ENCODE data around the gene RAB26.
"Not testable (repeated sequence)": the region's sequence is repeated elsewhere in the genome, so short reads cannot be mapped to it uniquely, and the experiment has no call there.

RAB26 gene

GRCh38 chr16:2147981-2148671, at the start of gene RAB26:
Gene RAB26 (plus strand): TSS chr16:2148625. CDS start chr16:2148784, 159 bp downstream.
- CTCF ChIA-PET: interaction anchor here (0.9 to 2.3 kb wide), 5 partner anchors 7 to 143 kb away, joined by 3 to 10 read pairs (median 6); no protein-coding TSS in a partner anchor
- H3K27ac Mint-ChIP-seq: no peak within 1 kb of the TSS
- H3K27me3 Mint-ChIP-seq: peaks cover 53% of the 10 kb centered on the region
- H3K4me3 Mint-ChIP-seq: peak within 1 kb of the TSS; percentile 33
- no peaks in the 10 kb centered on the region for H3K9me3 Mint-ChIP-seq
- DNase-seq: peak; percentile 75
- H3K36me3 Mint-ChIP-seq: peaks cover 6% of the 10 kb centered on the region
- peaks cover 23% of the 10 kb centered on the region for H3K4me1 Mint-ChIP-seq

- H3K4me1 Mint-ChIP-seq, CTCF ChIA-PET, DNase-seq, H3K36me3 Mint-ChIP-seq, H3K27ac Mint-ChIP-seq, H3K4me3 Mint-ChIP-seq, H3K27me3 Mint-ChIP-seq, H3K9me3 Mint-ChIP-seq: not testable (repeated sequence)
Observed at GRCh38 chr16:2101581-2101980, 46.8 kb upstream of the RAB26 start.

GRCh38 chr16:2102471-2102870, 46.0 kb upstream of the RAB26 start:
- Mint-ChIP-seq H3K27ac (no peak overlapping the region), H3K9me3 (no peaks in the 10 kb centered on the region), H3K36me3 (peaks cover 8% of the 10 kb centered on the region), H3K27me3 (no peaks in the 10 kb centered on the region), H3K4me3 (no peak overlapping the region), H3K4me1 (no peaks in the 10 kb centered on the region)
- no peak for DNase-seq
- CTCF ChIA-PET: no interaction called here

GRCh38 chr16:2104464-2104863, 44.0 kb upstream of the RAB26 start:
- DNase-seq, H3K9me3 Mint-ChIP-seq, H3K36me3 Mint-ChIP-seq, CTCF ChIA-PET, H3K4me1 Mint-ChIP-seq, H3K27me3 Mint-ChIP-seq, H3K27ac Mint-ChIP-seq, H3K4me3 Mint-ChIP-seq: not testable (repeated sequence)

GRCh38 chr16:2105291-2105690, 43.1 kb upstream of the RAB26 start:
- H3K4me3 Mint-ChIP-seq, CTCF ChIA-PET, H3K27ac Mint-ChIP-seq, DNase-seq, H3K4me1 Mint-ChIP-seq, H3K9me3 Mint-ChIP-seq, H3K36me3 Mint-ChIP-seq, H3K27me3 Mint-ChIP-seq: not testable (repeated sequence)

GRCh38 chr16:2105769-2106168, 42.7 kb upstream of the RAB26 start:
- CTCF ChIA-PET, DNase-seq, H3K4me1 Mint-ChIP-seq, H3K9me3 Mint-ChIP-seq, H3K4me3 Mint-ChIP-seq, H3K27ac Mint-ChIP-seq, H3K36me3 Mint-ChIP-seq, H3K27me3 Mint-ChIP-seq: not testable (repeated sequence)

- H3K27me3 Mint-ChIP-seq, H3K36me3 Mint-ChIP-seq, CTCF ChIA-PET, H3K9me3 Mint-ChIP-seq, H3K4me3 Mint-ChIP-seq, H3K4me1 Mint-ChIP-seq, H3K27ac Mint-ChIP-seq, DNase-seq: not testable (repeated sequence)
Observed at GRCh38 chr16:2106211-2106610, 42.2 kb upstream of the RAB26 start.

GRCh38 chr16:2107121-2107790, 41.2 kb upstream of the RAB26 start:
- H3K36me3 Mint-ChIP-seq, H3K4me1 Mint-ChIP-seq, H3K9me3 Mint-ChIP-seq, H3K27me3 Mint-ChIP-seq, H3K27ac Mint-ChIP-seq, DNase-seq, H3K4me3 Mint-ChIP-seq, CTCF ChIA-PET: not testable (repeated sequence)

GRCh38 chr16:2107791-2108125, 40.7 kb upstream of the RAB26 start:
- CTCF ChIA-PET, H3K36me3 Mint-ChIP-seq, H3K4me1 Mint-ChIP-seq, DNase-seq, H3K27me3 Mint-ChIP-seq, H3K9me3 Mint-ChIP-seq, H3K27ac Mint-ChIP-seq, H3K4me3 Mint-ChIP-seq: not testable (repeated sequence)

- H3K27me3 Mint-ChIP-seq, H3K36me3 Mint-ChIP-seq, H3K9me3 Mint-ChIP-seq, H3K4me1 Mint-ChIP-seq, CTCF ChIA-PET, H3K27ac Mint-ChIP-seq, DNase-seq, H3K4me3 Mint-ChIP-seq: not testable (repeated sequence)
Observed at GRCh38 chr16:2108446-2109270, 39.8 kb upstream of the RAB26 start.

- H3K9me3 Mint-ChIP-seq, CTCF ChIA-PET, H3K36me3 Mint-ChIP-seq, H3K4me3 Mint-ChIP-seq, H3K27ac Mint-ChIP-seq, H3K27me3 Mint-ChIP-seq, H3K4me1 Mint-ChIP-seq, DNase-seq: not testable (repeated sequence)
Observed at GRCh38 chr16:2109271-2109580, 39.2 kb upstream of the RAB26 start.

- CTCF ChIA-PET, H3K4me3 Mint-ChIP-seq, H3K27me3 Mint-ChIP-seq, H3K27ac Mint-ChIP-seq, DNase-seq, H3K36me3 Mint-ChIP-seq, H3K4me1 Mint-ChIP-seq, H3K9me3 Mint-ChIP-seq: not testable (repeated sequence)
Observed at GRCh38 chr16:2109872-2110271, 38.6 kb upstream of the RAB26 start.

- CTCF ChIA-PET, H3K27me3 Mint-ChIP-seq, H3K27ac Mint-ChIP-seq, H3K4me1 Mint-ChIP-seq, DNase-seq, H3K4me3 Mint-ChIP-seq, H3K9me3 Mint-ChIP-seq, H3K36me3 Mint-ChIP-seq: not testable (repeated sequence)
Observed at GRCh38 chr16:2110332-2111008, 38.0 kb upstream of the RAB26 start.

- DNase-seq, H3K4me3 Mint-ChIP-seq, H3K9me3 Mint-ChIP-seq, H3K27me3 Mint-ChIP-seq, H3K27ac Mint-ChIP-seq, H3K36me3 Mint-ChIP-seq, H3K4me1 Mint-ChIP-seq, CTCF ChIA-PET: not testable (repeated sequence)
Observed at GRCh38 chr16:2111009-2111353, 37.4 kb upstream of the RAB26 start.
